Stimulated activated CD8-positive, alpha-beta memory T cell treated with anti-CD3 and anti-CD28 coated beads, Interleukin-15, amount 100 ng/mL, for 48 hours (primary cell): ENCODE results near the gene MCCD1.
A peak's percentile ranks its signal among the peaks of the same experiment; 100 is the strongest.

Experiments used
- DNase-seq, 2 donors: peaks; one replicate each; pipeline ENCODE4 v3.0.0-alpha.2; 2020; ENCODE audit warnings: low read depth in 2 of 2

MCCD1 gene

GRCh38 chr6:31569861-31570536 is 41.2 kb downstream of the MCCD1 start:
- no peak for DNase-seq

- peak; percentile 80 to 84 for DNase-seq
Observed at GRCh38 chr6:31572041-31572911, 43.5 kb downstream of the MCCD1 start, which contains the start of gene LTA. LTA (plus strand) TSS chr6:31572289; CDS start chr6:31572743, 454 bp downstream.

- DNase-seq = no peak
Observed at GRCh38 chr6:31573239-31574105, 44.7 kb downstream of the MCCD1 start.

GRCh38 chr6:31574106-31575061 is 45.6 kb downstream of the MCCD1 start:
- DNase-seq = no peak

GRCh38 chr6:31575335-31575901 is 46.7 kb downstream of the MCCD1 start, which contains the start of gene TNF:
TNF (plus strand) TSS chr6:31575565; CDS start chr6:31575742, 177 bp downstream.
- DNase-seq = peak in 1 of 2 donors; percentile 79

- DNase-seq = no peak
Observed at GRCh38 chr6:31575952-31576685, 47.4 kb downstream of the MCCD1 start.

GRCh38 chr6:31576897-31577578 is 48.3 kb downstream of the MCCD1 start:
- no peak for DNase-seq

- no peak for DNase-seq
Observed at GRCh38 chr6:31577579-31577966, 48.8 kb downstream of the MCCD1 start.

- no peak for DNase-seq
Observed at GRCh38 chr6:31578184-31579118, 49.7 kb downstream of the MCCD1 start.

- DNase-seq = no peak
Observed at GRCh38 chr6:31579119-31579505, 50.4 kb downstream of the MCCD1 start.
